DOHH2 (cell line): ENCODE results near the gene OBSCN.

ENCODE experiments used
- H3F3A ChIP-seq: fragments of 200-600 bp; sonication (generic), shearing (Covaris generic); 2 replicates; pipeline ENCODE4 v1.6.0; 2016; ENCODE audit warnings: antibody characterized with exemption, mild to moderate bottlenecking; ENCODE audit not compliant: control insufficient read depth, insufficient read depth
- H3K27ac ChIP-seq: fragments of 200-600 bp; sonication (generic); 2 replicates; pipeline ENCODE4 v1.5.1; 2014; ENCODE audit warnings: low read depth, mild to moderate bottlenecking, low read length, moderate library complexity
- H3K27me3 ChIP-seq: fragments of 200-600 bp; sonication (generic); 2 replicates; pipeline ENCODE4 v1.6.1; 2014; ENCODE audit warnings: mild to moderate bottlenecking, low read length, mixed read lengths; ENCODE audit not compliant: control insufficient read depth
- H3K36me3 ChIP-seq: fragments of 200-600 bp; sonication (generic); 2 replicates; pipeline ENCODE4 v1.6.1; 2014; ENCODE audit warnings: mild to moderate bottlenecking, low read length, moderate library complexity, mixed read lengths; ENCODE audit not compliant: control insufficient read depth
- H3K4me1 ChIP-seq: fragments of 200-600 bp; sonication (generic); 2 replicates; pipeline ENCODE4 v1.6.1; 2014; ENCODE audit warnings: mild to moderate bottlenecking, low read length, mixed read lengths; ENCODE audit not compliant: control insufficient read depth
- H3K4me2 ChIP-seq: fragments of 200-600 bp; sonication (generic); 2 replicates; pipeline ENCODE4 v1.6.0; 2014; ENCODE audit warnings: mild to moderate bottlenecking, low read length, moderate library complexity
- H3K4me3 ChIP-seq: fragments of 200-600 bp; sonication (generic); 2 replicates; pipeline ENCODE4 v1.5.1; 2014; ENCODE audit warnings: mild to moderate bottlenecking, low read length, mixed read lengths
- H3K79me2 ChIP-seq: fragments of 200-600 bp; sonication (generic); 2 replicates; pipeline ENCODE4 v1.6.1; 2014; ENCODE audit warnings: mild to moderate bottlenecking, low read length, mixed read lengths; ENCODE audit not compliant: control insufficient read depth
- H3K9me2 ChIP-seq: fragments of 200-600 bp; sonication (generic); replicated peaks from 2 replicates; pipeline ENCODE4 v1.6.1; 2014; ENCODE audit warnings: mild to moderate bottlenecking, low read length, mixed read lengths; ENCODE audit not compliant: control insufficient read depth
- H3K9me3 ChIP-seq: fragments of 200-600 bp; sonication (generic); 2 replicates; pipeline ENCODE4 v1.6.1; 2014; ENCODE audit warnings: antibody characterized with exemption, low read length, mixed read lengths; ENCODE audit not compliant: control insufficient read depth, insufficient read depth
- H4K20me1 ChIP-seq: fragments of 200-600 bp; sonication (generic); 2 replicates; pipeline ENCODE4 v1.6.0; 2014; ENCODE audit warnings: low read depth, mild to moderate bottlenecking, antibody characterized with exemption, low read length, moderate library complexity; ENCODE audit not compliant: control insufficient read depth, insufficient read depth
- EZH2phosphoT487 ChIP-seq: fragments of 200-600 bp; sonication (generic); IDR thresholded peaks from 2 replicates; pipeline ENCODE4 v1.6.1; 2017; ENCODE audit warnings: borderline replicate concordance, mild to moderate bottlenecking, antibody characterized with exemption, low read length, moderate library complexity, mixed read lengths
- TF ChIP-seq, protein P1 (sequence below): fragments of 200-600 bp; sonication (generic); IDR thresholded peaks from one replicate; pipeline ENCODE4 v1.5.1; 2014; ENCODE audit warnings: antibody characterized with exemption, mild to moderate bottlenecking, low read depth, low read length; ENCODE audit not compliant: poor library complexity, severe bottlenecking

OBSCN gene

DNA sequence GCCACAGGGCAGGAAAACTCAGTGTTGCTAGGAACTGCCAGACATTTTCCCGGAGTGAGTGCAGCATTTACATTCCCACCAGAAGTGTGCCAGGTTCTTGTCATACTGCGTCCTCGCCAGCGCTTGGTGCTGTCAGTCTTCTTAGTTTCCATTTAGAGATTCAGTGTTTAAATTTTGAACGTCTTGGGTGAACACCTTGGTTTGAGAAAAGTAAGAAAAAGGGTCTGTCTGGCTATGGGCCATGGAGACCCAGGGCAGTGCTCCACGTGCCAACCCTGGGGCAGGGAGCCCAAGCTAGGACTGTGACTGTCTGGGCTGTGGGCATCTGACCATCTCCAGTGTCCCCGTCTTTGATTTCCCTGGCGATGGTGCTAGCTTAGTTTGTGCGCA, 26.2 kb upstream of the OBSCN start:
- H3K4me3 ChIP-seq, result no peak overlapping the region
- H4K20me1 ChIP-seq, result no peaks in the 10 kb centered on the region
- no peak overlapping the region for H3K27ac ChIP-seq
- no peaks in the 10 kb centered on the region for H3K79me2 ChIP-seq
- H3K27me3 ChIP-seq, result no peaks in the 10 kb centered on the region
- H3K9me3 ChIP-seq, result no peaks in the 10 kb centered on the region
- H3K4me2 ChIP-seq, result no peak overlapping the region
- no peaks in the 10 kb centered on the region for H3K4me1 ChIP-seq
- no peak for TF ChIP-seq EZH2phosphoT487
- TF ChIP-seq, protein P1, sequence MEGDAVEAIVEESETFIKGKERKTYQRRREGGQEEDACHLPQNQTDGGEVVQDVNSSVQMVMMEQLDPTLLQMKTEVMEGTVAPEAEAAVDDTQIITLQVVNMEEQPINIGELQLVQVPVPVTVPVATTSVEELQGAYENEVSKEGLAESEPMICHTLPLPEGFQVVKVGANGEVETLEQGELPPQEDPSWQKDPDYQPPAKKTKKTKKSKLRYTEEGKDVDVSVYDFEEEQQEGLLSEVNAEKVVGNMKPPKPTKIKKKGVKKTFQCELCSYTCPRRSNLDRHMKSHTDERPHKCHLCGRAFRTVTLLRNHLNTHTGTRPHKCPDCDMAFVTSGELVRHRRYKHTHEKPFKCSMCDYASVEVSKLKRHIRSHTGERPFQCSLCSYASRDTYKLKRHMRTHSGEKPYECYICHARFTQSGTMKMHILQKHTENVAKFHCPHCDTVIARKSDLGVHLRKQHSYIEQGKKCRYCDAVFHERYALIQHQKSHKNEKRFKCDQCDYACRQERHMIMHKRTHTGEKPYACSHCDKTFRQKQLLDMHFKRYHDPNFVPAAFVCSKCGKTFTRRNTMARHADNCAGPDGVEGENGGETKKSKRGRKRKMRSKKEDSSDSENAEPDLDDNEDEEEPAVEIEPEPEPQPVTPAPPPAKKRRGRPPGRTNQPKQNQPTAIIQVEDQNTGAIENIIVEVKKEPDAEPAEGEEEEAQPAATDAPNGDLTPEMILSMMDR, result no peak
- H3K9me2 ChIP-seq, result no peaks in the 10 kb centered on the region
- H3F3A ChIP-seq, result no peaks in the 10 kb centered on the region
- no peaks in the 10 kb centered on the region for H3K36me3 ChIP-seq

GRCh38 chr1:228182296-228183030, 25.4 kb upstream of the OBSCN start:
- no peak overlapping the region for H3K4me2 ChIP-seq
- H3K36me3 ChIP-seq, result no peaks in the 10 kb centered on the region
- H3K9me2 ChIP-seq, result no peaks in the 10 kb centered on the region
- no peak overlapping the region for H3K27ac ChIP-seq
- H3F3A ChIP-seq, result no peaks in the 10 kb centered on the region
- TF ChIP-seq EZH2phosphoT487, result no peak
- TF ChIP-seq, protein P1, result no peak
- no peaks in the 10 kb centered on the region for H3K79me2 ChIP-seq
- H3K4me3 ChIP-seq, result no peak overlapping the region
- H3K27me3 ChIP-seq, result no peaks in the 10 kb centered on the region
- H3K9me3 ChIP-seq, result no peaks in the 10 kb centered on the region
- no peaks in the 10 kb centered on the region for H3K4me1 ChIP-seq
- H4K20me1 ChIP-seq, result no peaks in the 10 kb centered on the region

- Histone ChIP-seq H3K4me3 (no peak overlapping the region), H3K27me3 (no peaks in the 10 kb centered on the region), H3K9me2 (no peaks in the 10 kb centered on the region), H4K20me1 (no peaks in the 10 kb centered on the region), H3K36me3 (no peaks in the 10 kb centered on the region), H3K4me1 (no peaks in the 10 kb centered on the region), H3K4me2 (no peak overlapping the region), H3F3A (no peaks in the 10 kb centered on the region), H3K79me2 (no peaks in the 10 kb centered on the region), H3K27ac (no peak overlapping the region), H3K9me3 (no peaks in the 10 kb centered on the region)
- TF ChIP-seq EZH2phosphoT487, result no peak
- TF ChIP-seq, protein P1, result no peak
These were observed 23.7 kb upstream of the OBSCN start for GRCh38 chr1:228184152-228184551.
